Measurements from ENCODE around the gene LRRC74B. TPM values are rescaled to one million over a fixed set of nuclear protein-coding genes. Genes with fewer than 3 reads are reported as not detected.
A peak's percentile ranks its signal among the peaks of the same experiment; 100 is the strongest.

Gene LRRC74B
- total RNA-seq, 1 donor: not detected

DNA sequence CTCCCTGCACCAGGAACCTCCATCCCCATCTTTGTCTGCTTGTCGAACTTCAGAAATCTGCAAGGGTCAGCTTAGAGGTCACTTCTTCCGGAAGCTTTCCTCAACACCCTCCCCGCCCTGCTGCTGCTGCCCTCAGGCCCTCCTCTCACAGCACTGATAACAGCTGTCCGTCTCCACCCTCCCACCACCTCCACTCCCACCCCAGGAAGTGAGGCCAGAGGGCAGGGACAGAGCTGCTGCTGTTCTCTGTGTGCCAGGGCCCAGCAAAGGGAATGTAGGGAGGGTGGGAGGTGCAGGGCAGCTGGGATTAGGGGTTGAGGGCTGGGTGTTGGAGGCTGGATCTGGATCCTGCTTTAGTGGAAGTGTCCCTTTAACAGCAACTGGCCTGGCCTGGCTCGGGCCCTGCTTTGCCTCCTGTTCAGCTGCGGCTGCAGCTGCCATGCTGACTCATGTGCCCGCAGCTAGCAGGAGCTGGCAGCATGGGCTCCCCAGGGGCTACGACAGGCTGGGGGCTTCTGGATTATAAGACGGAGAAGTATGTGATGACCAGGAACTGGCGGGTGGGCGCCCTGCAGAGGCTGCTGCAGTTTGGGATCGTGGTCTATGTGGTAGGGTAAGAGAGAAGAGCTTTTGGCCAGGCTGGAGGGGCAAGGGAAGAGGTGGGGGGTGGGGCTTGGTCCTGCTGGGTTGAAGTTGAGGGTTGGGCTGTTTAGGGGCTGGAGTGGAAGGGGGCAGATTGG lies 30.9 kb upstream of the LRRC74B start, which contains the start of gene P2RX6:
P2RX6 (plus strand) TSS at position 440 of the 740 bp plus-strand sequence; CDS start at position 450, 10 bp downstream.
- Histone ChIP-seq H3K4me3 (ENCODE audit: insufficient read depth, low read length) (peak within 1 kb of the TSS; percentile 82), H3K79me2 (ENCODE audit: insufficient read depth, low read length) (no peaks in the 10 kb centered on the region), H3K4me2 (ENCODE audit: insufficient read depth, low read length) (peak within 1 kb of the TSS; percentile 92), H3K4me1 (ENCODE audit: insufficient read depth, low read length) (peaks cover 27% of the 10 kb centered on the region), H3K27me3 (ENCODE audit: insufficient read depth, low read length) (no peaks in the 10 kb centered on the region), H2AFZ (ENCODE audit: low read length) (peak within 1 kb of the TSS; percentile 93), H3K27ac (ENCODE audit: low read depth, low read length) (peak within 1 kb of the TSS; percentile 58), H3K36me3 (ENCODE audit: insufficient read depth, low read length) (no peaks in the 10 kb centered on the region), H4K20me1 (ENCODE audit: insufficient read depth, low read length) (peaks cover under 1% of the 10 kb centered on the region), H3K9me3 (ENCODE audit: low read depth, low read length) (no peaks in the 10 kb centered on the region)
- no peak for TF ChIP-seq CTCF (IDR thresholded peaks at IDR 0.05; ENCODE audit: extremely low read depth, low read depth, low read length)
- peak; percentile 93 for DNase-seq (ENCODE audit: insufficient read length, low spot score, missing footprints)

GRCh38 chr22:21015466-21016006 lies 30.2 kb upstream of the LRRC74B start:
- Histone ChIP-seq H4K20me1 (ENCODE audit: insufficient read depth, low read length) (no peaks in the 10 kb centered on the region), H3K27ac (ENCODE audit: low read depth, low read length) (peak overlapping the region; percentile 58), H3K4me2 (ENCODE audit: insufficient read depth, low read length) (peak overlapping the region; percentile 92), H3K4me3 (ENCODE audit: insufficient read depth, low read length) (peak overlapping the region; percentile 82), H3K9me3 (ENCODE audit: low read depth, low read length) (no peaks in the 10 kb centered on the region), H3K79me2 (ENCODE audit: insufficient read depth, low read length) (no peaks in the 10 kb centered on the region), H3K36me3 (ENCODE audit: insufficient read depth, low read length) (no peaks in the 10 kb centered on the region), H2AFZ (ENCODE audit: low read length) (no peak overlapping the region), H3K27me3 (ENCODE audit: insufficient read depth, low read length) (no peaks in the 10 kb centered on the region), H3K4me1 (ENCODE audit: insufficient read depth, low read length) (peaks cover 27% of the 10 kb centered on the region)
- TF ChIP-seq CTCF (IDR thresholded peaks at IDR 0.05; ENCODE audit: extremely low read depth, low read depth, low read length): no peak
- DNase-seq (ENCODE audit: insufficient read length, low spot score, missing footprints): peak; percentile 59

DNA sequence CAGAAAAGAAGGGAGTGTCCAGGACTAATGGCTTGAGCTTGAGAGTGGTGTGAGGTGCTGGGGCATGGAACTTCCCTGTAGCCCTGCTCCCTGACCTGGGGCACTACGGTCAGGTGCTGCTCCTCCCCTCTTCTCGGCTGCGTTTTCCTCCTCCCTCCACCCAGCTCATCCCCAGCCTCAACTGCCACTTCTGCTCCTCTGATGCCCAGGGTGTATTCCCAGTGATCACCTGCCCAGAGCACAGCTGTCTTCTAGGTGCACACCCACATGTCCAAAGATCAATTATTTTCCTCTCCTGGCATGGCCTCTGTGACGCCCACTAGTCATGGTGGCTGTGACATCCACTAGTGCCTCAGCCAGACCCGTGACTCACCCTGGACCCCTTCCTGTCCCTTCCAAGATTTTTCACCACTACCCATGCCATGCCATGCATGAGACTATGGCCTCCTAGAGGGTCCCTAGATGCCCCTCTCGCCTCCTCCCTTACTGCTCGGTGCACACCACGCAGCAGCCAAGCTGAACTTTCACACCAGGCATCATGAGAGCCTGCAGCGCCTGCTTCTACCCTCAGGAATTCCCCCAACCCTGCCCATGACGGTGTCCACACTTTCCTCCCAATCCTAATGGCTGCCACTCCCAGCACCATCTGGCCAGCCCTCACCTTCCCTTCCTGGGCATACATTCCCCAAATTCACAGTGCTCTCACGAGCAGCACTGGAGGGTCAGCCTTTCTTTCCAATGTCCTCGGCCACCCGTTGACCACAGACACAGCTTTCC lies 28.9 kb upstream of the LRRC74B start:
- H3K9me3 ChIP-seq (ENCODE audit: low read depth, low read length): no peaks in the 10 kb centered on the region
- no peak overlapping the region for H3K27ac ChIP-seq (ENCODE audit: low read depth, low read length)
- H3K27me3 ChIP-seq (ENCODE audit: insufficient read depth, low read length): no peaks in the 10 kb centered on the region
- peak; percentile 58 for DNase-seq (ENCODE audit: insufficient read length, low spot score, missing footprints)
- no peak for TF ChIP-seq CTCF (IDR thresholded peaks at IDR 0.05; ENCODE audit: extremely low read depth, low read depth, low read length)
- peaks cover 27% of the 10 kb centered on the region for H3K4me1 ChIP-seq (ENCODE audit: insufficient read depth, low read length)
- no peak overlapping the region for H3K4me3 ChIP-seq (ENCODE audit: insufficient read depth, low read length)
- H2AFZ ChIP-seq (ENCODE audit: low read length): no peak overlapping the region
- H4K20me1 ChIP-seq (ENCODE audit: insufficient read depth, low read length): no peaks in the 10 kb centered on the region
- H3K79me2 ChIP-seq (ENCODE audit: insufficient read depth, low read length): no peaks in the 10 kb centered on the region
- H3K4me2 ChIP-seq (ENCODE audit: insufficient read depth, low read length): no peak overlapping the region
- H3K36me3 ChIP-seq (ENCODE audit: insufficient read depth, low read length): no peaks in the 10 kb centered on the region

GRCh38 chr22:21018314-21018713 lies 27.4 kb upstream of the LRRC74B start:
- H3K27me3 ChIP-seq (ENCODE audit: insufficient read depth, low read length): no peaks in the 10 kb centered on the region
- DNase-seq (ENCODE audit: insufficient read length, low spot score, missing footprints): no peak
- H3K9me3 ChIP-seq (ENCODE audit: low read depth, low read length): no peaks in the 10 kb centered on the region
- no peaks in the 10 kb centered on the region for H3K36me3 ChIP-seq (ENCODE audit: insufficient read depth, low read length)
- H2AFZ ChIP-seq (ENCODE audit: low read length): no peak overlapping the region
- H3K79me2 ChIP-seq (ENCODE audit: insufficient read depth, low read length): no peaks in the 10 kb centered on the region
- H3K27ac ChIP-seq (ENCODE audit: low read depth, low read length): no peak overlapping the region
- TF ChIP-seq CTCF (IDR thresholded peaks at IDR 0.05; ENCODE audit: extremely low read depth, low read depth, low read length): no peak
- no peak overlapping the region for H3K4me3 ChIP-seq (ENCODE audit: insufficient read depth, low read length)
- no peaks in the 10 kb centered on the region for H4K20me1 ChIP-seq (ENCODE audit: insufficient read depth, low read length)
- no peak overlapping the region for H3K4me2 ChIP-seq (ENCODE audit: insufficient read depth, low read length)
- H3K4me1 ChIP-seq (ENCODE audit: insufficient read depth, low read length): peaks cover 24% of the 10 kb centered on the region

Data from osteoblast (primary cell).